C4-2B (cell line): Measurements from ENCODE around the gene YPEL1.

Experiments used
- ZFX ChIP-seq: fragments of 450-650 bp; IDR thresholded peaks from 2 replicates; pipeline ENCODE4 v1.6.1; 2017
- TF ChIP-seq, protein P1 (sequence below): fragments of 450-650 bp; conservative IDR thresholded peaks from 2 replicates; pipeline ENCODE4 v1.5.1; 2017; ENCODE audit warnings: mild to moderate bottlenecking

DNA sequence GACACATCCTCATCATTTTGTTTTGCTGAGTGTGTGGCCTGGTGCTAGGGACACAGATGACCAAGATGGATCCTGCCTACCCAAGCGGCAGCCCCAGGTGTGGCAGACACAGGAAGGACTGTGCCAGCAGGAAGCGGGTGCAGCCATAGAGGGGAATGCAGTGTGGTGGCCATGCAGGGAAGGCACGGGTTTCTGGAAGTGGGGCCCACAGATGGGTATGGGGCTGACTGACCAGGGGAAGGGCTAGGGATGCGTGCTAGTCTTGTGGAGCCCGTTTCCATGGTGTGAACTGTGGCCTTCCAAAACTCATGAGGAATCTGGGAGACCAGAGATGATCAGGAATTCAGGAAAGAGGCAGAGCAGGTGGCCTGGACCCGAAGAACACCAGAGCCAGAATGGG is 33.5 kb downstream of the YPEL1 start:
- TF ChIP-seq, protein P1, sequence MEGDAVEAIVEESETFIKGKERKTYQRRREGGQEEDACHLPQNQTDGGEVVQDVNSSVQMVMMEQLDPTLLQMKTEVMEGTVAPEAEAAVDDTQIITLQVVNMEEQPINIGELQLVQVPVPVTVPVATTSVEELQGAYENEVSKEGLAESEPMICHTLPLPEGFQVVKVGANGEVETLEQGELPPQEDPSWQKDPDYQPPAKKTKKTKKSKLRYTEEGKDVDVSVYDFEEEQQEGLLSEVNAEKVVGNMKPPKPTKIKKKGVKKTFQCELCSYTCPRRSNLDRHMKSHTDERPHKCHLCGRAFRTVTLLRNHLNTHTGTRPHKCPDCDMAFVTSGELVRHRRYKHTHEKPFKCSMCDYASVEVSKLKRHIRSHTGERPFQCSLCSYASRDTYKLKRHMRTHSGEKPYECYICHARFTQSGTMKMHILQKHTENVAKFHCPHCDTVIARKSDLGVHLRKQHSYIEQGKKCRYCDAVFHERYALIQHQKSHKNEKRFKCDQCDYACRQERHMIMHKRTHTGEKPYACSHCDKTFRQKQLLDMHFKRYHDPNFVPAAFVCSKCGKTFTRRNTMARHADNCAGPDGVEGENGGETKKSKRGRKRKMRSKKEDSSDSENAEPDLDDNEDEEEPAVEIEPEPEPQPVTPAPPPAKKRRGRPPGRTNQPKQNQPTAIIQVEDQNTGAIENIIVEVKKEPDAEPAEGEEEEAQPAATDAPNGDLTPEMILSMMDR = no peak
- TF ChIP-seq ZFX = no peak
